Progenitor cell of endocrine pancreas (in vitro differentiated cells): ENCODE data around the gene HES2. TPM values are rescaled to one million over a fixed set of nuclear protein-coding genes. Genes with fewer than 3 reads are reported as not detected.

Experiments
- DNase-seq: peaks from one replicate; pipeline ENCODE4 v3.0.0; 2021; ENCODE audit warnings: low spot score; ENCODE audit not compliant: unreplicated experiment
- H3K27ac Mint-ChIP-seq: 2 replicates; pipeline ENCODE4 v1.8.0; 2021; ENCODE audit warnings: mild to moderate bottlenecking, moderate library complexity, mixed read lengths
- H3K27me3 Mint-ChIP-seq: 2 replicates; pipeline ENCODE4 v1.8.0; 2021; ENCODE audit warnings: mixed read lengths
- H3K36me3 Mint-ChIP-seq: 2 replicates; pipeline ENCODE4 v1.8.0; 2022; ENCODE audit warnings: mixed read lengths; ENCODE audit not compliant: insufficient read depth
- H3K4me1 Mint-ChIP-seq: 2 replicates; pipeline ENCODE4 v1.8.0; 2021; ENCODE audit warnings: low read depth, mixed read lengths
- H3K4me3 Mint-ChIP-seq: 2 replicates; pipeline ENCODE4 v1.8.0; 2021; ENCODE audit warnings: low read depth, mild to moderate bottlenecking, moderate library complexity, mixed read lengths
- H3K9me3 Mint-ChIP-seq: 2 replicates; pipeline ENCODE4 v1.8.0; 2021; ENCODE audit warnings: low read depth, mixed read lengths
- CTCF ChIP-seq: fragments of 200-600 bp; sonication (generic); IDR thresholded peaks from one replicate; pipeline ENCODE4 v1.5.0; 2021; ENCODE audit warnings: antibody characterized with exemption, mild to moderate bottlenecking; ENCODE audit not compliant: unreplicated experiment
- total RNA-seq: library from RNA; stranded (reverse); gene quantifications from 2 replicates; pipeline ENCODE4 v1.2.1, GENCODE V29; 2021

Gene HES2
- total RNA-seq, 1 donor from 2014 or later, result 0.12 TPM

GRCh38 chr1:6412896-6413295, 6.8 kb downstream of the HES2 start:
- Mint-ChIP-seq H3K4me1 (peaks cover 4% of the 10 kb centered on the region), H3K27ac (no peak overlapping the region), H3K4me3 (no peak overlapping the region), H3K27me3 (peaks cover 56% of the 10 kb centered on the region), H3K9me3 (no peaks in the 10 kb centered on the region), H3K36me3 (no peaks in the 10 kb centered on the region)
- DNase-seq, result no peak
- TF ChIP-seq CTCF, result no peak

GRCh38 chr1:6410248-6410893, 9.3 kb downstream of the HES2 start:
- Mint-ChIP-seq H3K4me3 (no peak overlapping the region), H3K9me3 (no peaks in the 10 kb centered on the region), H3K36me3 (no peaks in the 10 kb centered on the region), H3K4me1 (peaks cover 4% of the 10 kb centered on the region), H3K27me3 (peaks cover 43% of the 10 kb centered on the region), H3K27ac (no peak overlapping the region)
- no peak for DNase-seq
- TF ChIP-seq CTCF, result no peak

GRCh38 chr1:6409733-6410132, 10.0 kb downstream of the HES2 start:
- Mint-ChIP-seq H3K9me3 (no peaks in the 10 kb centered on the region), H3K4me1 (peaks cover 4% of the 10 kb centered on the region), H3K27me3 (peaks cover 43% of the 10 kb centered on the region), H3K4me3 (no peak overlapping the region), H3K27ac (no peak overlapping the region), H3K36me3 (no peaks in the 10 kb centered on the region)
- DNase-seq, result no peak
- TF ChIP-seq CTCF, result no peak

- Mint-ChIP-seq H3K9me3 (no peaks in the 10 kb centered on the region), H3K27me3 (peaks cover 40% of the 10 kb centered on the region)
Observed at GRCh38 chr1:6409053-6409452, 10.7 kb downstream of the HES2 start.

GRCh38 chr1:6408023-6408422, 11.7 kb downstream of the HES2 start:
- Mint-ChIP-seq H3K4me1 (peaks cover 1% of the 10 kb centered on the region), H3K27me3 (peaks cover 42% of the 10 kb centered on the region), H3K36me3 (no peaks in the 10 kb centered on the region), H3K4me3 (no peak overlapping the region), H3K9me3 (no peaks in the 10 kb centered on the region), H3K27ac (no peak overlapping the region)
- TF ChIP-seq CTCF, result no peak
- no peak for DNase-seq

More at GRCh38 chr1:6409053-6409452, 10.7 kb downstream of the HES2 start:
- DNase-seq, result no peak
- peaks cover 1% of the 10 kb centered on the region for H3K4me1 Mint-ChIP-seq
- no peak for TF ChIP-seq CTCF
- no peak overlapping the region for H3K27ac Mint-ChIP-seq
- no peak overlapping the region for H3K4me3 Mint-ChIP-seq
- no peaks in the 10 kb centered on the region for H3K36me3 Mint-ChIP-seq
